Inflammatory macrophage treated with lipopolysaccharide for 1 hour (primary cell): ENCODE results near the gene RIC8A.
A peak's percentile ranks its signal among the peaks of the same experiment; 100 is the strongest.
"Not testable (repeated sequence)": the region's sequence is repeated elsewhere in the genome, so short reads cannot be mapped to it uniquely, and the experiment has no call there.

Experiments used
- DNase-seq, 2 donors: peaks; one replicate each; pipeline ENCODE4 v3.0.0-alpha.2; 2020 to 2022

Gene RIC8A

DNA sequence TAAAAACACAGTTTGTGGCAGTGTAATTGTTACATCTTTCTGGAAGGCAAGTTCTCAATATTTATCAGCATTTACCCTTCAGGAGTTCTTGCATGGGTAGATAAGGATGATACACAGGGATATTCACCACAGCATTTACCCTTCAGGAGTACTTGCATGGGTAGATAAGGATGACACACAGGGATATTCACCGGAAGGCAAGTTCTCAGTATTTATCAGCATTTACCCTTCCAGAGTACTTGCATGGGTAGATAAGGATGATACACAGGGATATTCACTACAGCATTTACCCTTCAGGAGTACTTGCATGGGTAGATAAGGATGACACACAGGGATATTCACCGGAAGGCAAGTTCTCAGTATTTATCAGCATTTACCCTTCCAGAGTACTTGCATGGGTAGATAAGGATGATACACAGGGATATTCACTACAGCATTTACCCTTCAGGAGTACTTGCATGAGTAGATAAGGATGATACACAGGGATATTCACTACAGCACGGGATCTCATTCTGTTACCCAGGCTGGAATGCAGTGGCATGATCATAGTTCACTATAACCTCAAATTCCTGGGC, 13.2 kb downstream of the RIC8A start:
- DNase-seq = not testable (repeated sequence)

DNA sequence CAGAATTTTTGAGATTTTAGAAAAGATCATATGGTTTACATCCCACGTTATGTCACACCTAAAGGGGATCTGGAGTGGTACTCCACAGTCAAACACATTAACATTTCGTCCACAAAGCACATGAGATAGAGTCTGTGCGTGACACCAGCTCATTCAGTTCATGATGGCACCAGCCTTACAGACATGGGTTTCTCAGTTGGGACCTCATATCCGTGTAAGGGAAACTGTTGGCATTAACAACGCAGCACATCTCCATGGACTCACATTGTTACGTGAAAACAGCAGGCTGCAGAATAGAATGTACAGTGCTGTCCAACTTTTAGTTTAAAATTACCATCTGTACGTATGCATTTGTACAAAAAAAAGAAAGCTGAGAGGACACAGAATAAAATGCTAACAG, 14.0 kb downstream of the RIC8A start:
- no peak for DNase-seq

DNA sequence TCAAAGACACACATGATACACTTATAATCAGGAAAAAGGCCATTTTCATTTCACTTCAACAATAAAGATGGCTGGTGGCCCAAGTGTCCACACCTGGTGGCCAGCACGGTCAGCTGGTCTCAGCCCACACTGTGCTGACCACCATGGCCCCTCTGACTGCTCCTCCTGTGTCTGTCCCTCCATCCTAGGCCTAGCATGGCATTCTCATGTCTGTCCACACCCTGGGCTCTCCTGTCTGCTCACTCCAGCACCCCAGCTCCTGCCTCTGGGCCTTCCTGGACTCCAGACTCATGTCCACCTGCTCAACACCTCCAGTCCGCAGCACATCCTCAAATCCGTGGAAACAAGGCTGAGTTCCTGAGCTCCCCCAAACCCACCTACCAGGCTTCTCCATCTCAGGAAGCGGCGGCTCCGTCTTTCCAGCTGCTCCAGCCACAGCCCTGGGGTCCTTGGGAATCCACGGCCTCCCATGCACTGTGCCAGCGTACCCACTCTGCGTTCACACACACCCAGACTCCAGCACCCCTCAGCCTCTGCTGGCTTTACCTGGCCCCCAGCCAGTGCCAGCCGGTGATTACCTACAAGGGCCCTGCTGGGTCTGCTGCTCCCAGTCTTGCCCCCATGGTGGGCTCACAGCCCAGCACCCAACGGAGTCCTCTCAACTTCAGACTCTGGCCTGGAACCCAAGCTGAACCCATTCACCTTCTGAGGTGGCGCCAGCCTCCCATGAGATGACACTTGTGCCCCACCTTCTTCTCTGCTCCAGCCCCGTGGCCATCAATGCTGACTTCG, 14.7 kb downstream of the RIC8A start:
- DNase-seq = no peak

DNA sequence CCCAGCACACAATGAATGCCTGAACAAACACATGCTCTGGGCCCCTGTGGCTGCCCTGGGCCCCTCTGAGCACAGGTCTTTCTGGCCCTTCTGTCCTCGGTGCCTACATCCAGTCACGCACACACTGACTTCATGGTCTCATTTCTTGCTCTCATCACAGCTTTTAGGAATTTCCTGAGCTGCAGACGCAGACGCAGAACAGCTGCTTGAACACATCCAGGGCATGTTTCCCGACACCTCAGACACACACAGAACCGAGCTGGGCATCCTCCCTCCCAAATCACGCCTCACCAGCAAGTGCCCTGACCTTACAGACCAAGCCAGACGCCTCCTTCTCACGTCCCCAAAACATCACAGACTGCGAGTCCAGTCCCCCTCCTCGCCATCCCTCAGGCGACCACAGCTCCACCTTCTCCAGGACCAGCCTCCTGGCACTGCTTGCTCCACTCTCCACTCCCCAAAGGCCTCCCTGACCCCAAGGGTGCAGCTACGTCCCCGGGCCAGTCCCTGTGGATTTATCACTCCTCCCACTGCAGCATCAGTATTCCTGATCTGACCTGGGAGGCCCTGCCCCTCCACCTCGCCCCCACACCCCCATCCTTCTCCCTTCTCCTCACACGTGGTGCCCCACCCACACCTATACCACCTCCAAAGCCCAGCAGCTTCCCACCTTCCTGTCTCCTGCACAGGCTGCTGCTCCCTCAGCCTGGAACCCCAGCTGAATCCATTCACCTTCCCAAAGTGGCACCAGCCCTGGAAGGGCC, 15.7 kb downstream of the RIC8A start:
- no peak for DNase-seq

DNA sequence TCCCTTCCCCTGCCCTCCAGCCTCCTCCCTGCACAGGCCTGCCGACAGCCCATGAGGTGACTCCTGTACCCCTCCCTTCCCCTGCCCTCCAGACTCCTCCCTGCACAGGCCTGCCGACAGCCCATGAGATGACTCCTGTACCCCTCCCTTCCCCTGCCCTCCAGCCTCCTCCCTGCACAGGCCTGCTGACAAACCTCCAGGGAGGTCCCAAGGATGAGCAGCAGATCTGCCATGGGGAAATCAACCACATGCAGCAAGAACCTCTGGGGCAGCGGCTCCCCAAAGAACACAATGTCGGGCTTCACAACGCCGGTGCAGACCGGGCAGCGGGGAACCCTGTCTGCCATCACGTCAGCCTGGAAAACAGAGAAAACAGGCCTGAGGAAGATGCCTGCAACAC, 16.4 kb downstream of the RIC8A start:
- no peak for DNase-seq

DNA sequence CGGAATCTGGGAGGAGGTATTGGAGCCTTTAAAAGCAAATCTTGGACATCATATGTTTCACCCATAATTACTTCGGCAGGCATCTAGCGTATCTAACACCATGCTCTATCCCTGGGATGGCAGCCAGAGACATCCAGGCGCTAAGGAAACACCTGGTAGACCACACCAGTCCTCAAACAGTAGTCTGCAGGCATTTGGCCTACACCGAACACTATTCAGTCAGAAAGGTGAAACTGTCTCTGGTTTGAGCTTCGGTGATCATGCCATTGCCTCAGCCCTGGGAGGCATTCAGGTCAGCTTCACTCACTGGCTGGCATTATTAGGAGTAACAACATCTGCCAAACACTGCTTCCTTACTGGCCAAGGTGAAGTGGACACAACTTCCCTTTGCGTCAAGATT, 16.9 kb downstream of the RIC8A start:
- no peak for DNase-seq

DNA sequence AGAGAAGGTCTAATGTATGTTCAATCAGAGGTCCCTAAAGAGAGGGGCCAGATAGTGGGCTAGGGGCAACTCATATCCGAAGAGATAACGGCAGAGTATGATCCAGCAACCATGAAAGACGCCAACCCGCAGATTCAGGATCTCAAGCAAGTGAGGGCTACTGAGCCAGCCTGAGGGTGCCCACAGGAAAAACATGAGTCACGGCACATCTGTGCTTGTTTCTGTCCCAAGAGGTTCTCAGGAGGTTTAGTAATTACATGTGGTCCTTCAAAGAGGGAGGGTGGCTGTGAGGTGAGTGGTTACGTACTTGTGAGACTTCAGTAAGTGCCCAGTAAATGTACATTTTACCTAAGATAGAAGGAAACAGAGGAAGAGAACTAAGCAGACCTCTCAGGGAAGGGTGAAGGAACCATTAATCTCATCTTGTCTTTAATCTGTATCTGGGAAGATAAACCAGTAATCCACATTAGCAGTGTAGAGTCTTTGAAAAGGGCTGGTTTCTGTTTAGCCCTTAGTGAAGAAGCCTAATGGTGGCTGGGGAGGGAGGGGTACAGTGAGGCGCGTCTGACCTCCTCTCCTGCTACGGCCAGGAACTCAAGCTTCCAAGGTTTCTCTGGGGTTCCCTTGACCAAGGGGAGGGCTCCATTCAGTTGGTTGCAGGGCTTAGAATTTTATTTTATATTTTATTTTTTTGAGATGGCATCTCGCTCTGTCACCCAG, 18.4 kb downstream of the RIC8A start:
- no peak for DNase-seq

DNA sequence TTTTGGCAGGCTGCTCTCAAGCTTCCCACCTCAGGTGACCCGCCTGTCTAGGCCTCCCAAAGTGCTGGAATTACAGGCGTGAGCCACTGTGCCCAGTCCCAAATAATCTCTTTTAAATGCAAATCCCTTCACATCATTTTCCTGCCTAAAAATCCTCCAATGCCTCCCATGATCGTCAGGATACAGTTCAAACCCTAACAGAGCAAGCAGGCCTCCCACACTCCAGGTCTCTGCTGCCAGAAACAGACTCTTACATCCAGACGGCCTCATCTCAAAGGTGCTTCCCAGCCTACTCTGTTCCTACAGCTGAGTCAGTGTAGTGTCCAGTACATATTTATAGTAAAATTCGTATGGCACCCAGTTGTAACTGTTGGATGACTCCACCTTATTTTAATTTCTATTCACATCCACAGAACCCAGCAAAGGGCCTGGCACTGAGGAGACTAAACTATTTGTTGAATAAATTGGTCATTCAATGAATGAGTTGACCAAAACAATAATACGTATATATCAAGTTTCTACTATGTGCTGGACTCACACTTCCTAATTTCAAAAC, 20.4 kb downstream of the RIC8A start:
- no peak for DNase-seq

DNA sequence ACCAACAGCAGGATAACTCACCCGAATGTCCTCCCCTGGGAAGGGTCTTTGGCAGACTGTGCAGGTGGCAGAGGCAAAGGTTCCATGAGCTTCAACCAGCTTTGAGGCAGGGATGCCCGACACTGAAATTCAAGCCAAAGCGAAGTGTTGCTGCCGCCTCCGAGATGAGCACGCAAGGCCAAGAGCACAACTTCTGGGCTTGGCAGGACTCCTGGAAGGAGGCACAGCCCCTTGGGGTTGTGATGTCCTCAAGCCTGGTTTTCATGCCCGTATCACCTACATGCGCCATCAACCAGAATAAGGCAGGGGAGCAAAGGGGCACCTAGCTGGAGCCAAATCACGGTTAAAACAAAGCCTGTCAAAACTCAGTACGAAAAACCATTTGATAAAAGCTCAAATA, 22.9 kb downstream of the RIC8A start:
- DNase-seq = no peak

DNA sequence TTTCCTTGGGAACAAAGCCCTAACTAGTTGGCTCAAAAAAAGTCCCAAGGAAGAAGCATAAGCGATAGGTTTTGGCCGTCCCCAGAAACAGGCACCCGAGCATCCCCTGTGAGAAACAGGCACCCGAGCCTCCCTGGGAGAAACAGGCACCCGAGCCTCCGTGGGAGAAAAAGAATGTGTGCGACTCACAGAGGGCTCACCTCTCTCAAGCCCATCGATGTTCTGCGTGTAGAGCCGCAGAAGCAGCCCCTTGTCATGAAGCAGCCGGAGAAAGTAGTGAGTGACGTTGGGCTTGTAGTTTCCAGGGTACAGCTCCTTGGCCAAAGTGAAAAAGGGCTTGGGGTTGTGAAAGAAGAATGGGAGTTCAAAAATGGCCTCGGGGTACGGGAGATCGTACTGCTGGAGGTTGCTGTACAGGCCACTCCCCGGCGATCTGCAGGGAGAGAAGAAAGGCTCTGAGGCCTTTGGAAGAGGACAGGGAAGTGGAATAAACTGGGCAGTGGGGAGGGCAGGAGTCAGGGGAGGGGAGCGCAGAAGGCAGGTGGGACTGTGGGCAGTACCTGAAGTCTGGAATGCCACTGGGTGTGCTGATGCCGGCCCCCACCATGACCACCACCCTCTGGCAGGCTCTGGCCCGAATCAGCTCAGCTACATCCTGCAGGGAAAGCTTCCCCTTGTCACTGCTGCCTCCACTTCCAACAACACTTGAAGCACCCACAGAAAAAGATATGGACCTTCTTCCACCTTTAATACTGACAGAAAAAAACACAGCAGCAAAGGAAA, 25.5 kb downstream of the RIC8A start:
- no peak for DNase-seq

DNA sequence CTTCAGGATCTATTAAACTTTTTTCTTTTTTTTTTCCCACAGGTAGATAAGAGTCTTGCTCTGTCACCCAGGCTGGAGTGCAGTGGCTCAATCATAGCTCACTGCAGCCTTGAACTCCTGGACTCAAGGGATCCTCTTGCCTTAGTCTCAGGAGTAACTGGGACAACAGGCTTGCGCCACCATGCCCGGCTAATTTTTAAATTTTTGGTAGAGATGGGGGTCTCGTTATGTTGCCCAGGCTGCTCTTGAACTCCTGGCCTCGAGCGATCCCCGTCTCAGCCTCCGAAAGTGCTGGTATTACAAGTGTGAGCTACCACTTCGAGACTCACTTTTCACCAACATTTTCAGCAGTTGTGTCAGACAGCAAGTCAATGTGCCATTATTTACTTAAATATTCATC, 27.7 kb downstream of the RIC8A start:
- no peak for DNase-seq

DNA sequence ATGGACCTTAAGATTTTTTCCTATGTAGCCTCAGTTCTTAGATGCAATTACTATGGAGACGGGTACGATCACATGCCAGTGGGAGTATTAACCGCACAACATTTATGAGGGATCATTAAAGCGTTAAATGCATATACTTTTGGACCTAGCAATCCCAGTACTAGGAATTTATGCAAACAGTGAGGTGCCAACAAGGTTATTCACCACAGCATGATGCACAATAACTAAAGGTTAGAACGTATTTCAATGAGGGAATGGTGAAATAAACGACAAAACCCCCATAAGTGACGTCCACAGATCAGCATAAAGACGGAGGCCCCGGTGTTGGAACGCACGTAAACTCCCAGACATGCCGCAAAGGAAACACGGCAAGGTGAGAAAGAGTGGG, 28.1 kb downstream of the RIC8A start:
- DNase-seq = no peak

DNA sequence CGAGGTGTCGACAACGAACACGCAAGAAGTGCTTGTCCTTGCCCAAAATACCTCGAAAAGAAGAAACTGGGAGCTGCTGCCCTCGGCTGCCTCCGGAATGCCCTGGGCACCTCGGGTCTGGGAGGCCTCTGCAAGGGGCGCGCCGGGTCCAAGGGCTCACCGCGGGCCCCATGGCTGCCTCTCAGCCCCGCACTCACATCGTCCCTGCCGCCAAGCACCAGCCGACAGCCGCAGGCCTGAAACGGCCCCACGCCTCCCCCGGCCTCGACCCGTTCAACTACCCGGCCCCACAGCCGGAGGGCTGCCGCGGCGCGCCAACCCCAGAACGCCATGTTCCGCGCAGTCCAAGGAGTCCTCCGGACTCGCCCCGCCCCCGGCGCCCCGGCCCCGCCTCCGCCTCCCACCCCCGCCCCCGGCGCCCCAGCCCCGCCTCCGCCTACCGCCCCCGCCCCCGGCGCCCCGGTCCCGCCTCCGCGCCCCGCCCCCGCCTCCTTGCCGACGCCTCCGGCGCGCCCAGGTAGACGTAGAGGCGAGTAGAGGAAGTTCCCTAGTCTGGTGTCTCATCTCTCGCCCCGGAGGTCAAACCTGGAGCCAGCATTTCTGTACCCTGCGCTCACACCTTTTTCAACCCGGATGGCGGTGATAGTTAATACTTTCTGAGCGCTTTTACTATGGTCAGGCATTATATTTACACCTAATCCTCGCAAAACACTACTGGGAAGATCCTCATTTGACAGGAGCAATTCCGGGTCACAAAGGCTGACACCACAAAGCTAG, 28.7 kb downstream of the RIC8A start, which contains the start of gene SIRT3:
Gene SIRT3, minus strand, starts transcription at position 346 of the 777 bp plus-strand sequence. Its CDS starts 14 bp downstream, at position 332.
- DNase-seq = peak; percentile 6

DNA sequence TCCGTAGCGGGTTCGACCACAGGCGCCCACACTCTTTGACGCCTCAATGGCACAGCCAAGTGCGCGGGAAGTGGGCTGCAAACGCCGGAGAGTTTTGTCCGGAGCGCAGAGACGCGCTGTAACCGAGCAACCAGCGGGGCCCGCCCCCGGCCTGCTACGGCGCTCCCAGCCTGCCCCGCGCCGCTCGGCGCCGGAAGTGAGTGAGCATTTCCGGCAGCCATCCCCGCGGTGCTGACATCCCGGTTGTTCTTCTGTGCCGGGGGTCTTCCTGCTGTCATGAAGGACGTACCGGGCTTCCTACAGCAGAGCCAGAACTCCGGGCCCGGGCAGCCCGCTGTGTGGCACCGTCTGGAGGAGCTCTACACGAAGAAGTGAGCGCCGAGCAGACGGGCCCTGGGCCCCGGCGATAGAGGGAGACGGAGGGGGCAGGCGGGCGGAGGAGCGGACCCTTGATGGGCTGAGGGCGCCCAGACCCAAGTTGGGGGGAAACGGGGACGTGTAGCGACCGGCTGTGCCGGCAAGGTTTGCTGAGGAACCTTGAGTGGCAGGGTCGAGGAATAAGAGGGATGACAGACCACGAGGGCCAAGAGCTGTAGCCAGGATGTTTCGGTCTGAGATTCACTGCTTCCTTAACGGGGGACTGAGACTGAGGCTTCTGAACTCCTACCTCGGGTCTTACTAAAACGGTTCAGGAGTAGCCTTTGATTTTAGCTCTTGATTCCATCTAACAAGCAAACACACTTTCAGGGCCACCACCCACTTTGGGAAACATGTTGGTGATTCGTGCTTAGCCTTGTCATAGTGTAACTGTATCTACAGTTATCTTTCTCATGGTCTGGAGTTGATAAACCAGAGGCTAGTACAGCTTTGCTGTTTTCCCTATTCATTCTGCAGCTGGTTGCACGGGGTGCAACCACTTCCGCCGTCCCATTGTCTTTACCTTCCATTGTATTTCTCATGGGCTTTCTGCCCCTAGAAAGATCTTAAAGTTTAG, 29.6 kb downstream of the RIC8A start, which contains the start of gene PSMD13:
Gene PSMD13, plus strand, starts transcription at position 203 of the 994 bp plus-strand sequence. Its CDS starts 74 bp downstream, at position 277.
- DNase-seq = peak; percentile 93 to 95

DNA sequence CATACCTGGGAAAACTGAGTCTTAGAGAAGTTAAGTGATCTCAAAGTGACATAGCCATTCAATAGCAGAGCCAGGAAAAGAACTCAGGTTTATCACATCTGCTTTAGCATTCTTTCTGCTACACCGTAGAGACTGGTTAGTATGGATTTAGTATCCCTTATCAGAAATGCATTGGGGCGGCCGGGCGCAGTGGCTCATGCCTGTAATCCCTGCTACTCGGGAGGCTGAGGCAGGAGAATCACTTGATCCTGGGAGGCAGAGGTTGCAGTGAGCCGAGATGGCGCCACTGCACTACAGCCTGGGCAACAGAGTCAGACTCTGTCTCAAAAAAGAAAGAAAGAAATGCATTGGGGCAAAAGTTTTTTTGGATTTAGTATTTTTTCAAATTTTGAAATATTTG, 30.8 kb downstream of the RIC8A start:
- DNase-seq = not testable (repeated sequence)

DNA sequence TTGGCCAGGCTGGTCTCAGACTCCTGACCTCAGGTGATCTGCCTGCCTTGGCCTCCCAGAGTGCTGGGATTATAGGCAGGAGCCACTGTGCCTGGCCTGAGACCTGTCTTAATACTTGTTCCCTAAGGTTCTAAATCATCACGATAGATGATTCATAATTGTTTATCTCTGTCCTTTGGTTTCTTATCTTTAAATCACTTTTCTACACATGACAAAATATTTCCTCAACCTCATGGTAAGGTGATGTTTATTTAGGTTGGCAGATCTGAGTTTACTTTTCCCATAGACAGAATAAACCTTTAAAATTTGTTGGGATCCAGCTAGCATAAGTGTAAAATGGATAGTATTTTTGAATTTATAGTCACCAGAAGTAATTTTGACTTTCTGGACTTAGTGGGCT, 32.8 kb downstream of the RIC8A start:
- no peak for DNase-seq

DNA sequence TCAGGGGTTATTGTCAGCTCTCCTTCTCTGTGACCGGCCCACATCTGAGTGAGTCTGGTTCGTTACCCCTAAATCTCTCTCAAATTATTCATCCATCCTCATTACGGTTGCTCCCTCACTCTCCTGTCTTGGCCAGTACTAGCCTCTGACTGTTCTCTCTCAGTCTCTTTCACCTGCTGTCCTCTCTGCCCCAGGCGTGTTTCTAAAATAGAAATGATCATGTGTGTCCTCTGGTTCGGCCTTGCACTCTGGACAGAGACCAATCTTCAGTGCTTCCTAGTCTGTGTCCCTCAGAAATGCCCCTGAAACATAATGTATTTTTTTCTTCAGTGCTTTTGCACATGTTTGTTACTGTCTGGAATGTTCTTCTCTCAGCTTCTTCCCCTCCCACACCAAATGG, 34.1 kb downstream of the RIC8A start:
- DNase-seq = no peak

DNA sequence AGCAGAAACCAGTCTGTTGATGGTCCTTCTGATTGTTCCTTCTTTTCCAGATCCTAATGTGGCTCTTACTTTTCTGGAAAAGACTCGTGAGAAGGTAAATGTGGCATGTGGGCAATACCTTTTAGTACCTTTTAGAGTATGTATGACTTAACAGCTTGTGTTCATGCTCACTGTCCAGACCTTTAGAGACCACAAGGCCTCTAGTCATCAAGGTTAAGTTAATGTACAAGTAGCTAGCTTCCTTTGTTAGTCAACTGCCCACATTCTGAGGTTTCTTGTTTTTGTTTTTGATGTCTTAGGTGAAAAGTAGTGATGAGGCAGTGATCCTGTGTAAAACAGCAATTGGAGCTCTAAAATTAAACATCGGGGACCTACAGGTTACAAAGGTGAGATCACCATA, 36.9 kb downstream of the RIC8A start:
- DNase-seq = no peak

DNA sequence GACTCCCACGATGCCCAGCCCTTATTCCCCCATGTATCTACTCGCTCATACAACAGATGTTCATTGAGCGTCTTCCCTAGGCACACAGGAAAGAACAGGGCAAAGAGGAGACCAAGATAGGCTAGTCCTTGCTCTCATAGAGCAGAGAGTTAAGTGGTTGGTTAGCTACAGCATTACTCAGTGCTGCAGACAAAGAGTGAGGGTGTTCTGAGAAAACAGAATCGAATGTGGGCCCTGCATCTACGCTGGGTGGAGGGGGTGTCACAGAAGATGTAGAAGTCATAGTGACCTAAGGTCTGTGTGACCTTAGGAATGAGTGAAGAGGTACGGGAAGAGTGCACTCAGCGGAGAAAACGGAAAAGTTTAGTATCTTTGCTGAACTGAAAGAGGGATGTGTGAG, 41.6 kb downstream of the RIC8A start:
- no peak for DNase-seq

DNA sequence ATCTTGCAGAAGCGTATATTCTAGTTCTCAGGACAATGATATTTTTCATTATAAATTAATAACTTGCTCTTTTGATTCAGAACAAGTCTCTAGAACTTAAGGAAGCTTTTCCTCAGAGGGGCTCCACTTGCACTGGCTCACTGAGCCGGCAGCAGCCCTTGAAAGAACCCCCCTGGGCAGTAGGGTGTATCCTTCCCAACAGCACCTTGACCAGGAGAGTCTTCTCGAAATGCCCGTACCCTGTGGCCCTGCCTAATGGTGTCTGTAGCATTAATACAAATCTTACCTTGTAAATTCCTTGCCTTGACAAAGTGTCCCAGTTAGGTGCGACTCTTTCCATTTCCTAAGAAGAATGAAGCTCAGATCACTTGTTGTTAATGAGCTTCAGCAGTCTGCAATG, 42.8 kb downstream of the RIC8A start:
- DNase-seq = no peak
